ENCODE measurements around the gene ZCCHC2. TPM values are rescaled to one million over a fixed set of nuclear protein-coding genes. Genes with fewer than 3 reads are reported as not detected.

ZCCHC2 gene
- total RNA-seq, 1 experiment from 2014 or later: 12.4 TPM

GRCh38 chr18:62621546-62621945, 98.7 kb downstream of the ZCCHC2 start:
- no peaks in the 10 kb centered on the region for H3K79me1 ChIP-seq (ENCODE audit: insufficient read depth, low read depth, low read length, poor library complexity, severe bottlenecking)
- Mint-ChIP-seq H3K36me3 (ENCODE audit: insufficient read depth in 1 of 3, low read depth in 3 of 3) (no peaks in the 10 kb centered on the region; a peak in 1 of 7 replicates), H3K9me3 (no peaks in the 10 kb centered on the region; a peak in 2 of 5 replicates), H3K4me1 (no peaks in the 10 kb centered on the region), H3K27ac (no peak overlapping the region), H3K4me3 (no peak overlapping the region), H3K27me3 (ENCODE audit: low read depth) (no peaks in the 10 kb centered on the region)
- no peaks in the 10 kb centered on the region for H3K4me1 ChIP-seq (ENCODE audit: insufficient read depth, low read length)
- no peak overlapping the region for H2AFZ ChIP-seq (ENCODE audit: low read length)
- no peak for DNase-seq
- no peak overlapping the region for H3K9ac ChIP-seq (ENCODE audit: extremely low read depth, insufficient read length, low read length)
- H3K79me2 ChIP-seq (ENCODE audit: insufficient read depth, low read length): no peaks in the 10 kb centered on the region
- no peak overlapping the region for H3K4ac ChIP-seq (ENCODE audit: low read depth, low read length)
- H2BK15ac ChIP-seq (ENCODE audit: low read depth, low read length): no peak overlapping the region
- no peak overlapping the region for H2BK20ac ChIP-seq (ENCODE audit: low read depth, low read length, poor library complexity, severe bottlenecking)
- no peak overlapping the region for H4K91ac ChIP-seq (ENCODE audit: insufficient read length, low read depth, low read length)
- H2BK5ac ChIP-seq (ENCODE audit: insufficient read length, low read length): no peak overlapping the region
- no peak overlapping the region for H3T11ph ChIP-seq (ENCODE audit: low read length)
- TF ChIP-seq, protein P1, sequence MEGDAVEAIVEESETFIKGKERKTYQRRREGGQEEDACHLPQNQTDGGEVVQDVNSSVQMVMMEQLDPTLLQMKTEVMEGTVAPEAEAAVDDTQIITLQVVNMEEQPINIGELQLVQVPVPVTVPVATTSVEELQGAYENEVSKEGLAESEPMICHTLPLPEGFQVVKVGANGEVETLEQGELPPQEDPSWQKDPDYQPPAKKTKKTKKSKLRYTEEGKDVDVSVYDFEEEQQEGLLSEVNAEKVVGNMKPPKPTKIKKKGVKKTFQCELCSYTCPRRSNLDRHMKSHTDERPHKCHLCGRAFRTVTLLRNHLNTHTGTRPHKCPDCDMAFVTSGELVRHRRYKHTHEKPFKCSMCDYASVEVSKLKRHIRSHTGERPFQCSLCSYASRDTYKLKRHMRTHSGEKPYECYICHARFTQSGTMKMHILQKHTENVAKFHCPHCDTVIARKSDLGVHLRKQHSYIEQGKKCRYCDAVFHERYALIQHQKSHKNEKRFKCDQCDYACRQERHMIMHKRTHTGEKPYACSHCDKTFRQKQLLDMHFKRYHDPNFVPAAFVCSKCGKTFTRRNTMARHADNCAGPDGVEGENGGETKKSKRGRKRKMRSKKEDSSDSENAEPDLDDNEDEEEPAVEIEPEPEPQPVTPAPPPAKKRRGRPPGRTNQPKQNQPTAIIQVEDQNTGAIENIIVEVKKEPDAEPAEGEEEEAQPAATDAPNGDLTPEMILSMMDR (conservative IDR thresholded peaks at IDR 0.05): no peak
- no peak overlapping the region for H4K8ac ChIP-seq (replicated peaks; ENCODE audit: insufficient read length, low read depth, low read length)
- H2AK5ac ChIP-seq (ENCODE audit: insufficient read length, low read length): no peak overlapping the region
- no peak overlapping the region for H3K27ac ChIP-seq (ENCODE audit: insufficient read length, low read depth, low read length)
- H3K18ac ChIP-seq (ENCODE audit: insufficient read length, low read depth, low read length): no peak overlapping the region
- no peak overlapping the region for H2BK120ac ChIP-seq (ENCODE audit: low read depth, low read length, poor library complexity, severe bottlenecking)
- no peak overlapping the region for H3K14ac ChIP-seq (ENCODE audit: insufficient read depth, low read length)
- H4K5ac ChIP-seq (ENCODE audit: insufficient read length, low read depth, low read length): no peak overlapping the region
- no peaks in the 10 kb centered on the region for H3K23me2 ChIP-seq (ENCODE audit: insufficient read length, low read depth, low read length, poor library complexity, severe bottlenecking)
- H4K20me1 ChIP-seq (ENCODE audit: control insufficient read depth, insufficient read depth, insufficient read length): no peaks in the 10 kb centered on the region
- no peak overlapping the region for H2BK12ac ChIP-seq (ENCODE audit: insufficient read length, low read depth, low read length)
- no peak overlapping the region for H3K4me2 ChIP-seq (ENCODE audit: insufficient read depth, insufficient read length, low read length)
- H3K27me3 ChIP-seq (ENCODE audit: insufficient read depth, low read length): no peaks in the 10 kb centered on the region
- H3K23ac ChIP-seq (ENCODE audit: insufficient read length, low read depth, low read length): no peak overlapping the region
- H3K56ac ChIP-seq (ENCODE audit: insufficient read length, low read depth, low read length): no peak overlapping the region
- no peaks in the 10 kb centered on the region for H3K9me3 ChIP-seq (ENCODE audit: control insufficient read depth, low read depth, low read length)
- no CpG with 5 or more reads among the region's 12 CpGs for WGBS (ENCODE audit: extremely low coverage, insufficient read length, low lambda C conversion rate)

All from H9 (cell line).